Activated gamma-delta T cell treated with anti-CD3 and anti-CD28 coated beads, Interleukin-2, amount 50 U/mL, for 16 hours (primary cell): ENCODE data around the gene LEPROT.

Experiments used
- DNase-seq: peaks from one replicate; pipeline ENCODE4 v3.0.0-alpha.2; 2020; ENCODE audit warnings: low read depth

LEPROT gene

GRCh38 chr1:65477414-65478378 is 57.2 kb downstream of the LEPROT start:
- DNase-seq, result no peak

GRCh38 chr1:65478379-65479026 is 58.0 kb downstream of the LEPROT start:
- DNase-seq, result no peak

GRCh38 chr1:65479554-65480204 is 59.2 kb downstream of the LEPROT start:
- no peak for DNase-seq

DNA sequence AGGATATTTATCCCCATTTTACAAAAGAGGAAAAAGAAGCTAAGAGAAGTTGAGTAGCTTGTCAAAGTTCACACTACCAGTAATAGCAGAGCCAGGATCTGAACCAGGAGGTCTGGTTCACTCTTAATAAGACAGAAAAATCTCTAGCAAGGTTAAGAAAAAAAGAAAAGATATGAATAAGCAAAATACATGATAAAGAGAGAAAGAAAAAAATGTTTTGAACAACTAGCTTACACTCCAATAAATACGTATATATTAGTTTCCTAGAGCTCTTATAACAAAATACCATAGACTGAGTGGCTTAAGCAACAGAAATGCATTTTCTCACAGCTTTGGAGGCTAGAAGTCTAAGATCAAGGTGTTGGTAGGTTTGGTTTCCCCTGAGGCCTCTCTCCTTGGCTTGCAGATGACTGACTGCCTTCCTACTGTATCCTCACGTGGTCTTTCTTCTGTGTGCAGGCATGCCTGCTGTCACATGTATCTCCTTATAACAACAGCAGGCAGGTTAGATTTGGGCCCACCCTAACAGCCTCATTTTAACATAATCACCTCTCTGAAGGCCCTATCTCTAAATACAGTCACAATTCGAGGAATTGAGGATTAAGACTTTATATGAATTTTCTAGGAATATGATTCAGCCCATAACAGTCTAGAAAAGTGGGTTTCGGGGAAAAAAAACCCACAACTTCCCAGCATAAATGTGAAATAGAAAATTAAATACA is 60.4 kb downstream of the LEPROT start:
- DNase-seq, result no peak

GRCh38 chr1:65483993-65484754 is 63.7 kb downstream of the LEPROT start:
- no peak for DNase-seq
